Measurements from ENCODE around the gene SULT1A2.
"Not testable (repeated sequence)": the region's sequence is repeated elsewhere in the genome, so short reads cannot be mapped to it uniquely, and the experiment has no call there.

SULT1A2 gene

GRCh38 chr16:28608867-28609596 is 12.2 kb upstream of the SULT1A2 start:
- DNase-seq, result not testable (repeated sequence)

GRCh38 chr16:28608496-28608808 is 11.6 kb upstream of the SULT1A2 start:
- not testable (repeated sequence) for DNase-seq

GRCh38 chr16:28607681-28608495 is 11.0 kb upstream of the SULT1A2 start:
- not testable (repeated sequence) for DNase-seq

- no peak for DNase-seq
Observed at GRCh38 chr16:28607116-28607623, 10.3 kb upstream of the SULT1A2 start.

- DNase-seq, result no peak
Observed at GRCh38 chr16:28606291-28607115, 9.7 kb upstream of the SULT1A2 start.

GRCh38 chr16:28604186-28604565 is 7.3 kb upstream of the SULT1A2 start:
- no peak for DNase-seq

GRCh38 chr16:28603381-28604185 is 6.7 kb upstream of the SULT1A2 start:
- no peak for DNase-seq

- DNase-seq, result no peak
Observed at GRCh38 chr16:28602529-28602928, 5.7 kb upstream of the SULT1A2 start.

GRCh38 chr16:28602062-28602461 is 5.2 kb upstream of the SULT1A2 start:
- DNase-seq, result not testable (repeated sequence)

- not testable (repeated sequence) for DNase-seq
Observed at GRCh38 chr16:28601589-28601988, 4.7 kb upstream of the SULT1A2 start.

- not testable (repeated sequence) for DNase-seq
Observed at GRCh38 chr16:28600965-28601364, 4.1 kb upstream of the SULT1A2 start.

GRCh38 chr16:28599377-28600285 is 2.8 kb upstream of the SULT1A2 start:
- not testable (repeated sequence) for DNase-seq

- no peak for DNase-seq
Observed at GRCh38 chr16:28597692-28598261, 927 bp upstream of the SULT1A2 start.

GRCh38 chr16:28596115-28596630 is 677 bp downstream of the SULT1A2 start:
- no peak for DNase-seq

- not testable (repeated sequence) for DNase-seq
Observed at GRCh38 chr16:28595451-28595850, 1.4 kb downstream of the SULT1A2 start.

GRCh38 chr16:28592979-28593553 is 3.8 kb downstream of the SULT1A2 start:
- DNase-seq, result no peak

- no peak for DNase-seq
Observed at GRCh38 chr16:28592511-28592910, 4.3 kb downstream of the SULT1A2 start.

- DNase-seq, result no peak
Observed at GRCh38 chr16:28591355-28591754, 5.5 kb downstream of the SULT1A2 start.

GRCh38 chr16:28590384-28591340 is 6.2 kb downstream of the SULT1A2 start:
- no peak for DNase-seq

All from HCEC 1CT (cell line).